ENCODE measurements around the gene SPATA12. TPM values are rescaled to one million over a fixed set of nuclear protein-coding genes. Genes with fewer than 3 reads are reported as not detected.
A peak's percentile ranks its signal among the peaks of the same experiment; 100 is the strongest.

Gene SPATA12, protein sequence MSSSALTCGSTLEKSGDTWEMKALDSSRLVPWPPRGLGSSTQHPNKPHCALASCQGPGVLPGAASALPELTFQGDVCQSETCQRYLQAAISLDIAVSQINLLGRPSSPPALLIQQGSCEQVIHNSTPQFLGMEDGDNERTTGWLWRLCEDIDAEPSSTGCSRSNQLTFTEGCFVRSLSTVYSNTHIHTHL
- under 1 TPM in 1 of 4 donors, not detected in 3; 0.22 TPM for polyA plus RNA-seq
- long read RNA-seq, donor 1: 0 reads
- long read RNA-seq, donor 2, partial matches to known transcripts: 0 of 1 reads
- long read RNA-seq, donor 2, other reads (novel, unspliced or antisense): 0 of 1 reads
- long read RNA-seq, donor 3: 0 reads
- long read RNA-seq, donor 4: 0 reads
- long read RNA-seq, donor 5: 0 reads
- long read RNA-seq, donor 6: 0 reads
- long read RNA-seq, donor 7: 0 reads
- long read RNA-seq, donor 8: 0 reads
- long read RNA-seq, donor 9: 0 reads
- long read RNA-seq, donor 10: 0 reads

- Histone ChIP-seq H3K27ac (ENCODE audit: low read depth in 1 of 3, low read length in 2 of 3) (peak within 1 kb of the TSS in 1 of 3 donors; percentile 63), H3K36me3 (ENCODE audit: control insufficient read depth in 3 of 3, insufficient read depth in 2 of 3, low read depth in 1 of 3, low read length in 3 of 3) (no peaks in the 10 kb centered on the region), H3K9me3 (ENCODE audit: control insufficient read depth in 2 of 2, insufficient read depth in 1 of 2, low read depth in 1 of 2, low read length in 1 of 2) (no peaks in the 10 kb centered on the region), H3K27me3 (ENCODE audit: control insufficient read depth in 3 of 3, insufficient read depth in 3 of 3, low read length in 3 of 3) (no peaks in the 10 kb centered on the region), H3K4me1 (ENCODE audit: control insufficient read depth in 3 of 3, insufficient read depth in 2 of 3, low read depth in 1 of 3, low read length in 2 of 3) (peaks cover 0 to 3% (median 0%) of the 10 kb centered on the region in 3 donors), H3K4me3 (ENCODE audit: low read depth in 1 of 3, low read length in 3 of 3) (no peak within 1 kb of the TSS)
- DNase-seq (peak; percentile 72 to 89), FAIRE-seq (no peak)
- WGBS, 3 donors: 29 to 50% (median 46%) methylated on average over 11 of the region's 11 CpGs
Observed at GRCh38 chr3:57060089-57060821, at the start of gene SPATA12. SPATA12 (plus strand) TSS chr3:57060664; CDS start chr3:57073695, 13,031 bp downstream.

DNA sequence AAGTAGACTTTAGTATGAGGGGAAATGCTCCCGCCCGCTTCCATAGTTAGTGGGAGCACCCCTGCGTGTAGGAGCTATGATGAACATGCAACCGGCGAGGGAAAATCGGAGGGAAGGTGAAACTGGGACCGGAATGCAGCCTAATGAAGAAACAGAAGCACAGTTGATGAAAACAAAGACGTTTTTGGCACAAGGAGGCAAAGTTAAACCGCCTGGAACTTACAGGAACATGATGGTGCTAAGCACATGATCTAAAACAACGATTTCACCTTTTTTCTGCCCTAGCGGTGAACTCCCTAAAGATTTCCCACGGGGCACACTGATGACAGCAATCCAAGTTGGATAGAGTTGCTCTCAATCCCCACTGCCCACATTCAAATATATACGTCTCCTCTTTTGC is 49.4 kb upstream of the SPATA12 start:
- DNase-seq (no peak), FAIRE-seq (no peak)
- Histone ChIP-seq H3K36me3 (ENCODE audit: control insufficient read depth in 3 of 3, insufficient read depth in 2 of 3, low read depth in 1 of 3, low read length in 3 of 3) (no peaks in the 10 kb centered on the region), H3K9me3 (ENCODE audit: control insufficient read depth in 2 of 2, insufficient read depth in 1 of 2, low read depth in 1 of 2, low read length in 1 of 2) (peaks cover 0 to 2% of the 10 kb centered on the region in 2 donors), H3K27me3 (ENCODE audit: control insufficient read depth in 3 of 3, insufficient read depth in 3 of 3, low read length in 3 of 3) (no peaks in the 10 kb centered on the region), H3K27ac (ENCODE audit: low read depth in 1 of 3, low read length in 2 of 3) (no peak overlapping the region), H3K4me3 (ENCODE audit: low read depth in 1 of 3, low read length in 3 of 3) (no peak overlapping the region), H3K4me1 (ENCODE audit: control insufficient read depth in 3 of 3, insufficient read depth in 2 of 3, low read depth in 1 of 3, low read length in 2 of 3) (peaks cover 0 to 5% (median 3%) of the 10 kb centered on the region in 3 donors)
- 82 to 89% (median 82%) methylated on average over 13 of the region's 13 CpGs for WGBS, 3 donors

DNA sequence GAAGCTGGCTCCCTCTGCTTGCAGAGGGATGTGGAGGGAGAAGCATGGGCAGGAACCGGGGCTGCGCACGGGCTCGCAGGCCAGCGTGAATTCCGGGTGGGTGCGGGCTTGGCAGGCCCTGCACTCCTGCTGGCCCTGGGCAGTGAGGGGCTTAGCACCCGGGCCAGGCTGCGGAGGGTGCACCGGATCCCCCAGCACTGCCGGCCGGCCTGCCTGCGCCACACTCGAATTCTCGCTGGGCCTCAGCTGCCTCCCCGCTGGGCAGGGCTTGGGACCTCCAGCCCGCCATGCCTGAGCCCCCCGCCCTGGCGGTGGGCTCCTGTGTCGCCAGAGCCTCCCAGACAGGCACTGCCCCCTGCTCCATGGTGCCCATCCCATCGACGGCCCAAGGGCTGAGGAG is 47.6 kb upstream of the SPATA12 start:
- Histone ChIP-seq H3K36me3 (ENCODE audit: control insufficient read depth in 3 of 3, insufficient read depth in 2 of 3, low read depth in 1 of 3, low read length in 3 of 3) (no peaks in the 10 kb centered on the region), H3K4me1 (ENCODE audit: control insufficient read depth in 3 of 3, insufficient read depth in 2 of 3, low read depth in 1 of 3, low read length in 2 of 3) (peaks cover 0 to 6% (median 0%) of the 10 kb centered on the region in 3 donors), H3K4me3 (ENCODE audit: low read depth in 1 of 3, low read length in 3 of 3) (no peak overlapping the region), H3K27me3 (ENCODE audit: control insufficient read depth in 3 of 3, insufficient read depth in 3 of 3, low read length in 3 of 3) (no peaks in the 10 kb centered on the region), H3K9me3 (ENCODE audit: control insufficient read depth in 2 of 2, insufficient read depth in 1 of 2, low read depth in 1 of 2, low read length in 1 of 2) (peaks cover 0 to 2% of the 10 kb centered on the region in 2 donors), H3K27ac (ENCODE audit: low read depth in 1 of 3, low read length in 2 of 3) (no peak overlapping the region)
- DNase-seq (no peak), FAIRE-seq (no peak)
- WGBS, 3 donors: 96 to 98% (median 97%) methylated on average over 18 to 22 of the region's 22 CpGs

- Histone ChIP-seq H3K27me3 (ENCODE audit: control insufficient read depth in 3 of 3, insufficient read depth in 3 of 3, low read length in 3 of 3) (no peaks in the 10 kb centered on the region), H3K4me3 (ENCODE audit: low read depth in 1 of 3, low read length in 3 of 3) (no peak overlapping the region), H3K36me3 (ENCODE audit: control insufficient read depth in 3 of 3, insufficient read depth in 2 of 3, low read depth in 1 of 3, low read length in 3 of 3) (no peaks in the 10 kb centered on the region), H3K4me1 (ENCODE audit: control insufficient read depth in 3 of 3, insufficient read depth in 2 of 3, low read depth in 1 of 3, low read length in 2 of 3) (peaks cover 0 to 4% (median 0%) of the 10 kb centered on the region in 3 donors), H3K9me3 (ENCODE audit: control insufficient read depth in 2 of 2, insufficient read depth in 1 of 2, low read depth in 1 of 2, low read length in 1 of 2) (peaks cover 0 to 2% of the 10 kb centered on the region in 2 donors), H3K27ac (ENCODE audit: low read depth in 1 of 3, low read length in 2 of 3) (no peak overlapping the region)
- DNase-seq: no peak
- FAIRE-seq: no peak
- WGBS, 3 donors: 82 to 91% (median 85%) methylated on average over 6 to 7 of the region's 7 CpGs
Observed at GRCh38 chr3:57015350-57015729, 45.1 kb upstream of the SPATA12 start.

- no peaks in the 10 kb centered on the region for H3K27me3 ChIP-seq (ENCODE audit: control insufficient read depth in 3 of 3, insufficient read depth in 3 of 3, low read length in 3 of 3)
- 91 to 95% (median 95%) methylated on average over 6 of the region's 6 CpGs for WGBS, 3 donors
- no peak overlapping the region for H3K27ac ChIP-seq (ENCODE audit: low read depth in 1 of 3, low read length in 2 of 3)
- H3K9me3 ChIP-seq (ENCODE audit: control insufficient read depth in 2 of 2, insufficient read depth in 1 of 2, low read depth in 1 of 2, low read length in 1 of 2): peaks cover 0 to 2% of the 10 kb centered on the region in 2 donors
- FAIRE-seq: no peak
- H3K4me1 ChIP-seq (ENCODE audit: control insufficient read depth in 3 of 3, insufficient read depth in 2 of 3, low read depth in 1 of 3, low read length in 2 of 3): peaks cover 0 to 4% (median 0%) of the 10 kb centered on the region in 3 donors
- H3K36me3 ChIP-seq (ENCODE audit: control insufficient read depth in 3 of 3, insufficient read depth in 2 of 3, low read depth in 1 of 3, low read length in 3 of 3): no peaks in the 10 kb centered on the region
- H3K4me3 ChIP-seq (ENCODE audit: low read depth in 1 of 3, low read length in 3 of 3): no peak overlapping the region
- no peak for DNase-seq
Observed at GRCh38 chr3:57015912-57016311, 44.6 kb upstream of the SPATA12 start.

DNA sequence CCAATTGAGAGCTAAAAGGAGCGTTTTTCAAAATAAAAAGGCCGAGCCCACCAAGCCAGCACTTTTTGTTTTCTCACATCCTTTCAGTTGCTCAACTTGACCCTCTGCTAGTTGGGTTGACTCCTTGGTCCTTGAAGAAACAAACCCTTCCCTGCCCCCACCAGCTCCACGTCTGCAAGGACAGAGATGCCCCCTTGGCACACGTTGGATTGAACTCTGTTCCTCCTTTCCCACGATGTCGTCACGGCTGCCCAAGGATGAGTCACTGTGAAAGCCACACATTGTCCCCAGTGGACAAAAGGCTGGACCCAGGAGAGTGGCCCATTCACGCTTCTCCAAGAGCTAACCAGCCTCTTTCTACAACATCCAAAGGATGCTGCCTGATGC is 43.0 kb upstream of the SPATA12 start:
- 64 to 78% (median 67%) methylated on average over 8 of the region's 8 CpGs for WGBS, 3 donors
- Histone ChIP-seq H3K27me3 (ENCODE audit: control insufficient read depth in 3 of 3, insufficient read depth in 3 of 3, low read length in 3 of 3) (no peaks in the 10 kb centered on the region), H3K4me1 (ENCODE audit: control insufficient read depth in 3 of 3, insufficient read depth in 2 of 3, low read depth in 1 of 3, low read length in 2 of 3) (peaks cover 0 to 4% (median 0%) of the 10 kb centered on the region in 3 donors), H3K27ac (ENCODE audit: low read depth in 1 of 3, low read length in 2 of 3) (no peak overlapping the region), H3K4me3 (ENCODE audit: low read depth in 1 of 3, low read length in 3 of 3) (no peak overlapping the region), H3K36me3 (ENCODE audit: control insufficient read depth in 3 of 3, insufficient read depth in 2 of 3, low read depth in 1 of 3, low read length in 3 of 3) (no peaks in the 10 kb centered on the region), H3K9me3 (ENCODE audit: control insufficient read depth in 2 of 2, insufficient read depth in 1 of 2, low read depth in 1 of 2, low read length in 1 of 2) (peaks cover 0 to 2% of the 10 kb centered on the region in 2 donors)
- no peak for DNase-seq
- no peak for FAIRE-seq

GRCh38 chr3:57018246-57018645 is 42.2 kb upstream of the SPATA12 start:
- H3K4me3 ChIP-seq (ENCODE audit: low read depth in 1 of 3, low read length in 3 of 3): no peak overlapping the region

DNA sequence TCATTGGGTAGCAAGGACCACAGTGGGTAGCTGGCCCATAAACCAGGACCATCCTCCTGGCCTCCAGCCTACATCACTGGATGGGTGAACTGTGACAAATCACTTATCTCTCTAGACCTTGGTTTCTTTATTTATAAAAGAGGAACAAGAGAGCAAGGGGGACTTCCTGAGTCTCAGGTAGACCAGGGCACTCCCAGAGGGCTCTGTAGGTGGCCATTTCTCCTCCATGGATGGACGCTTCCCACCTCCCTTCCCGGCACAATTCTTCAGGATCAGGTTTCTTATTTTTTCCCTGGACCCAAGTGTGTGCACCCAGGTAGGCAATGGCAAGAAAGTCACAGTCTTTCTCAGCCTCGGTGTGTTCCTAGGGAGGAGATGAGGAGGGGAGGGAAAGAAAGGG is 41.4 kb upstream of the SPATA12 start:
- WGBS, 3 donors: 84 to 91% (median 85%) methylated on average over 3 of the region's 3 CpGs
- no peak overlapping the region for H3K4me3 ChIP-seq (ENCODE audit: low read depth in 1 of 3, low read length in 3 of 3)
- DNase-seq (no peak), FAIRE-seq (no peak)
- H3K4me1 ChIP-seq (ENCODE audit: control insufficient read depth in 3 of 3, insufficient read depth in 2 of 3, low read depth in 1 of 3, low read length in 2 of 3): peaks cover 0 to 4% (median 0%) of the 10 kb centered on the region in 3 donors
- no peak overlapping the region for H3K27ac ChIP-seq (ENCODE audit: low read depth in 1 of 3, low read length in 2 of 3)
- no peaks in the 10 kb centered on the region for H3K9me3 ChIP-seq (ENCODE audit: control insufficient read depth in 2 of 2, insufficient read depth in 1 of 2, low read depth in 1 of 2, low read length in 1 of 2)
- H3K27me3 ChIP-seq (ENCODE audit: control insufficient read depth in 3 of 3, insufficient read depth in 3 of 3, low read length in 3 of 3): no peaks in the 10 kb centered on the region
- H3K36me3 ChIP-seq (ENCODE audit: control insufficient read depth in 3 of 3, insufficient read depth in 2 of 3, low read depth in 1 of 3, low read length in 3 of 3): no peaks in the 10 kb centered on the region

More at GRCh38 chr3:57018246-57018645, 42.2 kb upstream of the SPATA12 start:
- H3K9me3 ChIP-seq (ENCODE audit: control insufficient read depth in 2 of 2, insufficient read depth in 1 of 2, low read depth in 1 of 2, low read length in 1 of 2): peaks cover 0 to 2% of the 10 kb centered on the region in 2 donors
- no peak for DNase-seq
- peaks cover 0 to 4% (median 0%) of the 10 kb centered on the region in 3 donors for H3K4me1 ChIP-seq (ENCODE audit: control insufficient read depth in 3 of 3, insufficient read depth in 2 of 3, low read depth in 1 of 3, low read length in 2 of 3)
- no peaks in the 10 kb centered on the region for H3K36me3 ChIP-seq (ENCODE audit: control insufficient read depth in 3 of 3, insufficient read depth in 2 of 3, low read depth in 1 of 3, low read length in 3 of 3)
- FAIRE-seq: no peak
- no peak overlapping the region for H3K27ac ChIP-seq (ENCODE audit: low read depth in 1 of 3, low read length in 2 of 3)
- no peaks in the 10 kb centered on the region for H3K27me3 ChIP-seq (ENCODE audit: control insufficient read depth in 3 of 3, insufficient read depth in 3 of 3, low read length in 3 of 3)
